Activated T-helper 1 cell treated with Interleukin-2 at 50 U/mL for 16 hours (primary cell): ENCODE data around the gene EFEMP2.

Experiments used
- DNase-seq: peaks from one replicate; pipeline ENCODE4 v3.0.0-alpha.2; 2020; ENCODE audit warnings: low read depth

The EFEMP2 gene

GRCh38 chr11:65866509-65867283 is 5.9 kb downstream of the EFEMP2 start:
- no peak for DNase-seq

GRCh38 chr11:65865550-65866172 is 6.9 kb downstream of the EFEMP2 start:
- no peak for DNase-seq

- DNase-seq: no peak
Measured at GRCh38 chr11:65864706-65865471, 7.7 kb downstream of the EFEMP2 start.

GRCh38 chr11:65863889-65864705 is 8.5 kb downstream of the EFEMP2 start:
- DNase-seq: no peak

GRCh38 chr11:65862941-65863888 is 9.4 kb downstream of the EFEMP2 start:
- no peak for DNase-seq

GRCh38 chr11:65862191-65862735 is 10.3 kb downstream of the EFEMP2 start:
- DNase-seq: no peak

- no peak for DNase-seq
Measured at GRCh38 chr11:65861533-65862183, 10.9 kb downstream of the EFEMP2 start.

- no peak for DNase-seq
Measured at GRCh38 chr11:65861165-65861505, 11.5 kb downstream of the EFEMP2 start.

- DNase-seq: peak; percentile 93
Measured at GRCh38 chr11:65860278-65861164, 12.1 kb downstream of the EFEMP2 start, which contains the start of gene MUS81. Gene MUS81 (plus strand): TSS chr11:65860433. CDS start chr11:65860754, 321 bp downstream.

GRCh38 chr11:65859812-65860277 is 12.8 kb downstream of the EFEMP2 start:
- DNase-seq: no peak

GRCh38 chr11:65859095-65859811 is 13.3 kb downstream of the EFEMP2 start:
- DNase-seq: peak; percentile 91

GRCh38 chr11:65858681-65859087 is 13.9 kb downstream of the EFEMP2 start:
- no peak for DNase-seq

GRCh38 chr11:65857853-65858680 is 14.5 kb downstream of the EFEMP2 start, which contains the start of gene CFL1:
Gene CFL1 (minus strand): TSS chr11:65858180. CDS start chr11:65858099, 81 bp downstream.
- DNase-seq: peak; percentile 97

GRCh38 chr11:65857500-65857852 is 15.1 kb downstream of the EFEMP2 start:
- peak; percentile 53 for DNase-seq

GRCh38 chr11:65856689-65857499 is 15.7 kb downstream of the EFEMP2 start:
- DNase-seq: peak; percentile 81

GRCh38 chr11:65855927-65856363 is 16.7 kb downstream of the EFEMP2 start:
- no peak for DNase-seq
